Melanocyte of skin (primary cell): ENCODE measurements around the gene GART. TPM values are rescaled to one million over a fixed set of nuclear protein-coding genes. Genes with fewer than 3 reads are reported as not detected.

Experiments used
- total RNA-seq, 2 donors: library from RNA; depleted of rRNA; stranded (reverse); fragments of >200 nt; gene quantifications; 2 replicates each; pipeline ENCODE4 v1.2.3, GENCODE V29; 2012

Gene GART
- 100 to 1,000 TPM in 1 of 2 donors, 10 to 100 TPM in 1; 87.1 to 143 TPM for total RNA-seq

DNA sequence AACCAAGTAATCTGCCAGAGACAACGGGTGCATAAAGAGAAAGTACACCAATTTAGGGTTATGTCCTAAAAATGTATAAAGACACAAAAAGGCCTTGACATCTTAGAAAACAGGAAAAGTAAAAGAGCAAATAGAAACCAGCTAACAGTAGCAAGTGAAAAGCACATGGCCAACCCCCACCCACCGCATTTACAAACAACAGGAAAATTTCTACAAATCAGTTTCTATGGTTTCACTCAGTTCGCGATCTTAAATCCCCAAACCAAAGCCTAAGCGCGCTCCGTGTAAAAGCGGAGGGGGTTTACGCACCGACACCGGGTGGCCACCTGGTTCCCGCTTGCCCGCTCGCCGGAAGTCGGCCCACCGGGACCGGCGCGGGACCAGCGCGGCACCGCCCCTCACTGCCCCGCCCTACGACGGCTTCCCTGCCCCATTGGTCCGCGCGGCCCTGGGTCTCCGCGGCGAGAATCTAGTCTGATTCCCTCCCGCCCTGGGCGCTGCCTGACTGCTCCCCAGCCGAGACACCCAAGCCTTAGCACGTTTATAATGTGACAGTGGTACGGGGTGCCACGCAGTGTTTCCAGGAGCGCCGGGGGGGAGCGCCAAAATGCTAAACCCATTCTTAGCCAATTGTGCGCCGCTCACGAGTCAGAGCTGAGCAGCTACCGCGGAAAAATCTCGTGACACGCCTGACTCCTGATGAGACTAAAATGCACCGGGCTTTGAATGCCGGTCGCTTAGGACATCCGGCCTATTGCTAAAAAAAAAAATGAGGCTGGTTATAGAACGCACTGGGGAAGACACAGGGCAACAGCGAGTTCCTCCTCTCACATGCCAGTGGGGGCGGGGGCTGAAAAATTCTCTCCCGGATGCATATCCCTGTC is at the start of gene GART:
TSS of gene GART (minus strand) at position 362 of the 884 bp plus-strand sequence. CDS start 2,802 bp downstream, outside the sequence.

DNA sequence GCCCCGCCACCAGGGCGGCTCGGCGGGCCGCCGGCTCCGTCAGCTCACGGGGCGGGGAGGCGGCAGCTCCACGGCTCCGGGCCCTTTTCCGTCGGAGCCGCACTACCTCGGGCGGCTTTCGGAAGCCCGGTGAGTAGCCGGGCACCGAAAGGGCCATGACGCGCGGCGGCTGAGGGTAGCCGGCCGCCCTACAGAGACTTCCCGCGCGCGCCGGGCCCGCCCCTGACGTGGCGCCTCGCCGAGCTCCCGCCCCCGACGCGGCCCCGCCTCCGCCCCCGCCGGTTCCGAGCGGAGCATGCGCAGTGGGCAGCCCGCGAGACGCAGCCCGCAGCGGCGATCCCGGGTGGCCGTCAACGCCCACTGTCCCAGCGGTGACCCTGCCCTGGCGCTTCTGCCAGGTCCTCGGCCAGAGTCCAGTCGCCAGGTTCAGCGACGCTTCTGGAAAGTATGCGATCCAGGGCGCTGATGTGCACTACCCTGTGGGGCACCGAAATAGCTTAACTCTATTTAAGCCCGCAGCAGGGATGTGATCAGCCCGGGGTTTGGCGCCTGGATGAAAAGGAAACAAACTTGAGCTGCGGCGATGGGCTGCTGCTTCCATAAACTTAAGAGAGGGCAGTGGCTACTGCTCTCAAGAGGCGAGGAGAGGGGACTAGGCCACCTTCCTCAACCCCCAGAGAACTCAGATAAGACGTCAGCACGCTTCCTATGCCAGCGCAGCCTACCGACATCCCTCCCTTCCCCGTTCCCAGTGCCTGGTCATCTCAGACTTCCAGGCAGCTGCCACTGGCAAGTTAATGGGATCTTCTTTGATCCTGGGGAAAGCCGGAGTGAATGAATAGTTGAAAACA is 46.8 kb upstream of the GART start, which contains the start of gene DONSON:
TSS of gene DONSON (minus strand) at position 200 of the 851 bp plus-strand sequence. CDS start at position 157, 43 bp downstream.

DNA sequence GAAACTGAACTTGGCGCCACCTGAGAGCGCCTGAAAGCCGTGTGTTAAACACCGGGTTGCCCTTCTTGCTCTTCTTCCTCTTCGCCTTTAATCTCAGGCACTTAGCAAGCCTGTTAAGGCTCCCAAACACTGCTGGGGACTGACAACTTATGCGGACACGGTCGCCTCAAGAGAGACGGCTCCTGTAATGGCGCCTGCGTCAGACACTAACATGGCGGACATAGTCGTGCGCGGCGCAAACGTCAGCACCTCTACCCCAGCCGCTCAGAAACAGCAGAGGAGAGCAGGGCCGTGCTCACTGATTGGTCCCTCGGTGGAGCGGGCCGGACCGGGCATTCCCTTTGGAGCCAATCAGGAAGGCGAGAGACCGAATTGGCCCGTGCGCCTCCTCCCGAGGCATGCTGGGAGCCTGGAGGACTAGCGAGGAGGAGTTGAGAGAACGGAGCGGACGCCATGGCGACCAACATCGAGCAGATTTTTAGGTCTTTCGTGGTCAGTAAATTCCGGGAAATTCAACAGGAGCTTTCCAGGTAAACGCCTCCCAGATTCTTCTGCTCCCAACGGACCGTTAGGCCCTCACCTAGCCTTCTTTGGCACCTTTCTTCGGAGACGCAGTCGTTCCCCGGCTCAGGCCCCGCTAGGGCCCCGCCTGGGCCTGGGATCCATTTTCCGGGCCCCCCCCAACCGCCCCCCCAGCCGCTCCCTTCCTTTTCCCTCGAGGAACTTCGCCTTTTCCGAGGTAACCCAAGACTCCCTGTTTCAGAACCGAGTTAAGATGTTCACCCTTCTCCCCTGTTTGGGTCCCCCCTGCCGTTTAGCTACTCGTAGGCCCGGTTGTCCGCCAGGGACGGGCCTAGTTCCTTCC is 955 bp upstream of the GART start, which contains the start of gene SON:
TSS of gene SON (plus strand) at position 399 of the 865 bp plus-strand sequence. CDS start at position 454, 55 bp downstream.

DNA sequence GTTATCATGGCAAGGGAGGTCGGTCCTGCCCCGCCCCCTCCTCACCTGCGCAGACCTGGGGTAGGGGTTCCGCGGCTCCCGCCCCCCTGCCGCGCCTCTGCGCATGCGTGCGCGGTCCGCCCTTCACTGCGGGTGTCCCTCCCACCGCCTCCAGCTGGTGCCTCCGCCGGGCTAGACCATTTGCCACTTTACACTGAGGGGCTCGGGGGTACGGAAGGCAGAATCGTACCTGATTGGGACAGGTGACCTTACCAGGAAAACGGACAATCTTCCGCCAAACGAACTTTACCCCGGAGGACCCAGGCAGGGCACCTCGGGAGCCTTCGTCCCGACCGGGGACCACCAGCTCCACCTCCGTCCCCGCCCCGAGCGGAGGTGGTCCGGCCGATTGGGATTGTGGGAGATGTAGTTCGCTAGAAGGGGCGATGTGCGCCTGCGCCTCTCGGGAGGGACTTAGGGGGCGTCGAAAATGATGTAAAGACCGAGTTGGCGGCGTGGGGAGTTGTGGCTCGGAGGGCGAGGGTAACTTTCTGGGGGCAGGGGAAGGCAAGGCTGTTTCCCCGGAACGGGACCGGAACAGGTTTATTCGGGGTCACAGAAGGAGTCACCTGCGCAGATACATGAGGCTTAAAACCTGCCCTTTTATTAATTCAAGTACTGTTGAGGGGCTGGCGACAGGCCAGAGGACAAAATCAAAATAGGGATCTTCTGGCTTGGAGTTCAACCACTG is 50.4 kb downstream of the GART start, which contains the start of gene DNAJC28:
TSS of gene DNAJC28 (minus strand) at position 344 of the 730 bp plus-strand sequence. CDS start 2,323 bp downstream, outside the sequence.

DNA sequence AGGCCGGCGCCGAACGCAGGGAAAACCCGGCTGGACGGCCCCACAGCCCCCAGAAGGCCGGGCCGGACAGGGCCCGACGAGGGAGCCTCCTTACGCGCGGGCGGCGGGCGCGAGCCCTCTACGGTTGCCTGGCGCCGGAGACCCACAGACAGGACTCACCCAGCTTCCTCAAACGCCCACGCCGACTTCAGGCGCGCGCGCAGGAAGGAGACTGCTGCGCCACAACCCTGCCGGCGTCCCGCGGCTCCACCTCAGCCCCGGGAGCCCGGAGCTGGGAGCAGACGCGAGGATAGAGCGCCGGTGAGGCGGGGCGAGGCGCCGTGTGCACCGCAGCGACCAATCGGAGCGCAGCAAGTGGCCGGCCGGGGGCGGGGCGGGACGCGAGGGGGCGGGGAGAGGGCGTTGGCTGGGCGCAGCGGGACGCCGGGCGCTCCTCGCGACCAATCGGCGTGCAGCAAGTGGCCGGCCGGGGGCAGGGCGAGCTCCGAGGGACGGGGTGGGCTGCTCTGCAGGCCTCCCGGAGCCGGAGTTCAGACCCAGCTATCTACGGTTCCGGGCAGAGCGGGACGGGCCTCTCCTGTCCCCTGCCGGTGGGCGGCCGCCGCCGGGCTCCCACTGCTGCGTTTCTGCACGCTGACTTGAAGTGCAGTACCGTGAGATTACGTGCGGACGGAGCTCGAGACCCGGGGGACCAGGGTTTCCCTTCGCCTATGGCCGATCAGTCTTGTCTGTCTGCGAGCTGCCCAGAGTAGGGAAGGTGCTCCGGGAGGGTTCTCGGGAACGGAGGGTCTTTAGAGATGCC is 62.0 kb downstream of the GART start, which contains the start of gene TMEM50B:
TSS of gene TMEM50B (minus strand) at position 296 of the 802 bp plus-strand sequence. CDS start 11,089 bp downstream, outside the sequence.

Other genes with a start within 250 kb of the GART start
- 10 to 100 TPM; 12.0 to 13.1 TPM for gene IFNAR1, start 217.1 kb downstream of the GART start, total RNA-seq
- 10 to 100 TPM; 40.6 to 64.6 TPM for gene IFNGR2, start 138.7 kb downstream of the GART start, total RNA-seq
- 10 to 100 TPM; 20.3 to 22.3 TPM for gene TMEM50B, start 62.1 kb downstream of the GART start, total RNA-seq
- 1 to 10 TPM in 1 of 2 donors, under 1 TPM in 1; 1.00 to 4.5 TPM for gene DNAJC28, start 50.4 kb downstream of the GART start, total RNA-seq
- gene SON, start 921 bp upstream of the GART start, total RNA-seq: 100 to 1,000 TPM; 110 to 122 TPM
- gene DONSON, start 46.6 kb upstream of the GART start, total RNA-seq: 10 to 100 TPM; 22.4 to 52.9 TPM
- 10 to 100 TPM; 14.1 to 14.3 TPM for gene CRYZL1, start 99.6 kb upstream of the GART start, total RNA-seq
- gene ITSN1, start 100.4 kb upstream of the GART start, total RNA-seq: 10 to 100 TPM; 16.2 to 23.0 TPM